ENCODE results near the gene RAI1.

The RAI1 gene

GRCh38 chr17:17814162-17815061, 133.2 kb downstream of the RAI1 start:
- TF ChIP-seq SIN3A (IDR thresholded peaks at IDR 0.05; ENCODE audit: borderline replicate concordance, insufficient read depth, low read length): no peak
- no peak for TF ChIP-seq REST (IDR thresholded peaks at IDR 0.05; ENCODE audit: insufficient read depth in 1 of 2, low read depth in 2 of 2, low read length in 2 of 2)
- no peak for TF ChIP-seq TAF1 (IDR thresholded peaks at IDR 0.05; ENCODE audit: borderline replicate concordance, insufficient read depth, low read length)
- TF ChIP-seq FOXP2 (optimal IDR thresholded peaks at IDR 0.05; ENCODE audit: borderline replicate concordance, extremely low read depth, extremely low read length, insufficient read depth): no peak
- TF ChIP-seq POLR2AphosphoS5 (IDR thresholded peaks at IDR 0.05; ENCODE audit: low read depth, low read length): no peak

GRCh38 chr17:17815062-17815406, 133.8 kb downstream of the RAI1 start:
- TF ChIP-seq REST (IDR thresholded peaks at IDR 0.05; ENCODE audit: insufficient read depth in 1 of 2, low read depth in 2 of 2, low read length in 2 of 2) (no peak), FOXP2 (optimal IDR thresholded peaks at IDR 0.05; ENCODE audit: borderline replicate concordance, extremely low read depth, extremely low read length, insufficient read depth) (no peak), SIN3A (IDR thresholded peaks at IDR 0.05; ENCODE audit: borderline replicate concordance, insufficient read depth, low read length) (no peak), TAF1 (IDR thresholded peaks at IDR 0.05; ENCODE audit: borderline replicate concordance, insufficient read depth, low read length) (no peak), POLR2AphosphoS5 (IDR thresholded peaks at IDR 0.05; ENCODE audit: low read depth, low read length) (no peak)

- no peak for TF ChIP-seq TAF1 (IDR thresholded peaks at IDR 0.05; ENCODE audit: borderline replicate concordance, insufficient read depth, low read length)
- no peak for TF ChIP-seq FOXP2 (optimal IDR thresholded peaks at IDR 0.05; ENCODE audit: borderline replicate concordance, extremely low read depth, extremely low read length, insufficient read depth)
- no peak; the same call in 1 of the 2 replicates for TF ChIP-seq POLR2AphosphoS5 (IDR thresholded peaks at IDR 0.05; ENCODE audit: low read depth, low read length)
- TF ChIP-seq REST (IDR thresholded peaks at IDR 0.05; ENCODE audit: insufficient read depth in 1 of 2, low read depth in 2 of 2, low read length in 2 of 2): no peak
- TF ChIP-seq SIN3A (IDR thresholded peaks at IDR 0.05; ENCODE audit: borderline replicate concordance, insufficient read depth, low read length): no peak
Measured at GRCh38 chr17:17815436-17816200, 134.4 kb downstream of the RAI1 start.

- TF ChIP-seq TAF1 (IDR thresholded peaks at IDR 0.05; ENCODE audit: borderline replicate concordance, insufficient read depth, low read length): no peak
- TF ChIP-seq FOXP2 (optimal IDR thresholded peaks at IDR 0.05; ENCODE audit: borderline replicate concordance, extremely low read depth, extremely low read length, insufficient read depth): no peak
- TF ChIP-seq SIN3A (IDR thresholded peaks at IDR 0.05; ENCODE audit: borderline replicate concordance, insufficient read depth, low read length): no peak
Measured at GRCh38 chr17:17816240-17816814, 135.1 kb downstream of the RAI1 start.

GRCh38 chr17:17816831-17817551, 135.7 kb downstream of the RAI1 start:
- TF ChIP-seq POLR2AphosphoS5 (IDR thresholded peaks at IDR 0.05; ENCODE audit: low read depth, low read length) (peak; percentile 51; the same call in 1 of the 2 replicates), REST (IDR thresholded peaks at IDR 0.05; ENCODE audit: insufficient read depth in 1 of 2, low read depth in 2 of 2, low read length in 2 of 2) (no peak), TAF1 (IDR thresholded peaks at IDR 0.05; ENCODE audit: borderline replicate concordance, insufficient read depth, low read length) (no peak), FOXP2 (optimal IDR thresholded peaks at IDR 0.05; ENCODE audit: borderline replicate concordance, extremely low read depth, extremely low read length, insufficient read depth) (no peak), SIN3A (IDR thresholded peaks at IDR 0.05; ENCODE audit: borderline replicate concordance, insufficient read depth, low read length) (no peak)

Data from PFSK-1 (cell line).